Heart right ventricle (tissue), 16 donors: ENCODE results near the gene ELN. TPM values are rescaled to one million over a fixed set of nuclear protein-coding genes. Genes with fewer than 3 reads are reported as not detected.

Source experiments
- ATAC-seq, 8 donors: fragments of 200-7000 bp; cut with Tn5 transposase; one replicate each; pipeline ENCODE4 v1.9.1; 2020; ENCODE audit warnings: mild to moderate bottlenecking in 8 of 8, moderate library complexity in 8 of 8, moderate number of reproducible peaks in 1 of 8
- DNase-seq, 2 donors: peaks; one replicate each; pipeline ENCODE4 v3.0.0-alpha.2; 2020
- H3K27ac ChIP-seq, 10 donors: fragments of 200-600 bp; sonication (generic) in 2 of 10; one replicate each; pipeline versions ENCODE4 v1.5.0 to v1.8.0; 2020 to 2022; ENCODE audit warnings: mild to moderate bottlenecking in 3 of 10
- H3K27me3 ChIP-seq, 7 donors: fragments of 200-600 bp; one replicate each; pipeline ENCODE4 v1.8.0; 2021 to 2022; ENCODE audit warnings: mild to moderate bottlenecking in 2 of 7
- H3K36me3 ChIP-seq, 9 donors: fragments of 200-600 bp; sonication (generic) in 1 of 9; one replicate each; pipeline versions ENCODE4 v1.5.0 to v1.8.0; 2020 to 2022; ENCODE audit warnings: mild to moderate bottlenecking in 2 of 9
- H3K4me1 ChIP-seq, 9 donors: fragments of 200-600 bp; sonication (generic) in 1 of 9; one replicate each; pipeline versions ENCODE4 v1.5.0 to v1.8.0; 2020 to 2022; ENCODE audit warnings: mild to moderate bottlenecking in 4 of 9
- H3K4me3 ChIP-seq, 10 donors: fragments of 200-600 bp; sonication (generic) in 2 of 10; one replicate each; pipeline versions ENCODE4 v1.5.0 to v1.8.0; 2020 to 2022; ENCODE audit warnings: mild to moderate bottlenecking in 7 of 10, moderate library complexity in 2 of 10
- H3K9me3 ChIP-seq, 11 donors: fragments of 200-600 bp in 10 of 11; sonication (generic) in 2 of 11; one replicate each; pipeline versions ENCODE4 v1.5.0 to v1.8.0; 2013 to 2022; ENCODE audit warnings: mild to moderate bottlenecking in 2 of 11, control low read depth in 1 of 11, moderate library complexity in 1 of 11
- WGBS, 2 donors: extraction: QIAGEN DNeasy Blood & Tissue Kit; methylation state at CpG; one replicate each; pipeline ENCODE4 v1.1.7; 2013; ENCODE audit warnings: inconsistent platforms in 1 of 2; 5-methylcytosine and 5-hydroxymethylcytosine counted together
- intact Hi-C, 10 donors: fragments of 100-400 bp; cut with DNase I; formaldehyde crosslinking; loops; one replicate each; pipeline versions ENCODE4 v1.11.1 to v1.14.2; 2022
- polyA plus RNA-seq, 2 donors: library from polyadenylated mRNA; stranded (reverse); fragments of 200-250 nt; gene quantifications; one replicate each; pipeline ENCODE4 v1.2.3, GENCODE V29; 2013
- total RNA-seq, 10 donors: library from RNA; stranded (reverse); fragmentation: NEBNext Ultra II Directional in 3 of 10; extraction: Animal tissue kit (Norgen Biotek cat#: 25700) in 3 of 10; gene quantifications; one replicate each; pipeline versions ENCODE4 v1.2.1 to v1.2.4, GENCODE V29; 2021 to 2023
- TF ChIP-seq, protein P1 (sequence below), 9 donors: fragments of 200-600 bp; sonication (generic) in 2 of 9; IDR thresholded peaks; one replicate each; pipeline versions ENCODE4 v1.5.0 to v1.8.0; 2021 to 2022; ENCODE audit warnings: antibody characterized with exemption in 9 of 9, mild to moderate bottlenecking in 5 of 9, moderate library complexity in 1 of 9
- donor health status: Arrhythmogenic right ventricular cardiomyopathy.
- donor health status: ischemic (EF 13 %, LVEDD 7.1; RV severe dilation, severe dysfunction).
- donor health status: healthy with polysubstance abuse.
- donor health status: DM: no; HTN: yes; CAD: no.
- donor health status: DM: no; HTN: no; CAD: no.
- donor health status: ischemic (EF 25% LVEDD 6.9; RV normal size, moderate dysfunction).
- donor health status: ischemic (EF 25% LVEDD 5.7; RV mildly dilated, moderate dysfunction).
- donor health status: healthy.
- donor health status: DM: yes; HTN: yes; CAD: no.
- donor health status: Ischemic cardiomyopathy.
- donor health status: ischemic (EF 35%, LVEDD 5.7; RV mildly dilated, moderate dysfunction).
- donor health status: nonischemic (EF 11% LVEDD 7.7; RV severe dilation, severe dysfunction).
- donor health status: DM: yes; HTN: yes; CAD: no.
- donor health status: PGD.
- donor health status: ischemic (EF 29% LVEDD 5.4; RV normal size, mild dysfunction).
- donor health status: nonischemic (EF 23%, LVEDD 6.1; RV moderate dilation, normal function).

The ELN gene
- total and polyA plus RNA-seq, 12 donors, result 14.2 to 99.8 (median 31.8) TPM

DNA sequence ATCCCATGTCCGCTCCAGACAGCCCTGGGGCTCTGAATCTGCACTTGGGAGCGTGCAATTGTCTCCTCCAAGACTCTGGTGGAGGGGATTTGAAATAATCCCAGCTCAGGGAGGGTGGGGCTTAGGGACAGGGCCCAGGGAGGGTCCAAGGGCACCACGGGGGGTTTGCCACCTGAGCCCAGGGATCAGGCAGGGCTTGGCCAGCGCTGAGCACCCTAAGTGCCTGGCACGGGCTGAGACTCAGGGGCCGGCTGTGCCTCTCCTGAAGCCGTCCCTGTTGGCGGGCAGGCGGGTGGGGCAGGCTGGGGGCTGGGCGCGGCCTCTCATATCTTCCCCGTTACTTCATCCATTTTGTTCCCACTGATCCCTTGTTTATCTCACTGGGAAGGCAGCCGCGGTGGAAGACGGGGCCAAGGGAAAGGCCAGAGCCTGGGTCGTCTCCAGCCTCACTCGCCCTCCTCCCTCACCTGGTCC lies 41.8 kb upstream of the ELN start:
- WGBS, 2 donors, result 56 to 70% methylated on average over 17 of the region's 17 CpGs
- TF ChIP-seq, protein P1, sequence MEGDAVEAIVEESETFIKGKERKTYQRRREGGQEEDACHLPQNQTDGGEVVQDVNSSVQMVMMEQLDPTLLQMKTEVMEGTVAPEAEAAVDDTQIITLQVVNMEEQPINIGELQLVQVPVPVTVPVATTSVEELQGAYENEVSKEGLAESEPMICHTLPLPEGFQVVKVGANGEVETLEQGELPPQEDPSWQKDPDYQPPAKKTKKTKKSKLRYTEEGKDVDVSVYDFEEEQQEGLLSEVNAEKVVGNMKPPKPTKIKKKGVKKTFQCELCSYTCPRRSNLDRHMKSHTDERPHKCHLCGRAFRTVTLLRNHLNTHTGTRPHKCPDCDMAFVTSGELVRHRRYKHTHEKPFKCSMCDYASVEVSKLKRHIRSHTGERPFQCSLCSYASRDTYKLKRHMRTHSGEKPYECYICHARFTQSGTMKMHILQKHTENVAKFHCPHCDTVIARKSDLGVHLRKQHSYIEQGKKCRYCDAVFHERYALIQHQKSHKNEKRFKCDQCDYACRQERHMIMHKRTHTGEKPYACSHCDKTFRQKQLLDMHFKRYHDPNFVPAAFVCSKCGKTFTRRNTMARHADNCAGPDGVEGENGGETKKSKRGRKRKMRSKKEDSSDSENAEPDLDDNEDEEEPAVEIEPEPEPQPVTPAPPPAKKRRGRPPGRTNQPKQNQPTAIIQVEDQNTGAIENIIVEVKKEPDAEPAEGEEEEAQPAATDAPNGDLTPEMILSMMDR (IDR thresholded peaks at IDR 0.05), result no peak
- Histone ChIP-seq H3K4me3 (no peak overlapping the region), H3K27me3 (no peaks in the 10 kb centered on the region), H3K9me3 (no peaks in the 10 kb centered on the region), H3K4me1 (peaks cover 0 to 31% (median 10%) of the 10 kb centered on the region in 9 donors), H3K27ac (peak overlapping the region in 8 of 10 donors; percentile 32 to 58 (median 46)), H3K36me3 (no peaks in the 10 kb centered on the region)
- intact Hi-C loops, result loop anchor here in 3 of 10 donors (5.0 kb wide), 2 partner anchors 36 to 41 kb away; partner anchors contain the start of gene ELN (in 2 of the 3)
- ATAC-seq (peak; percentile 40 to 87 (median 74)), DNase-seq (peak; percentile 35 to 79)

DNA sequence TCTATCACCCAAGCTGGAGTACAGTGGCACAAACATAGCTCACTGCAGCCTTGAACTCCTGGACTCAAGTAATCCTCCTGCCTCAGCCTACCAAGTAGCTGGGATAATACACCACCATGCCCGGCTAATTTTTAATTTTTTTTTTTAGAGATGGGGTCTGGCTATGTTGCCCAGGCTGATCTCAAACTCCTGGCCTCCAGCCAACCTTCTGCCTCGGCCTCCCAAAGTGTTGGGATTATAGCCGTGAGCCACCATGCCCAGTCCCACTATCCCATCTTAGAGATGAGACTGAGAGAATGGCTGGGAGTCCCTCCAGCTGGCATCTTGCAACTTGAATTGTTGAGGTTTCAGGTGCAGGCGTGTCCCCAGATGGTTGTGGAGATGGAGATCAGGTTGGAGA lies 40.7 kb upstream of the ELN start:
- H3K4me1 ChIP-seq, result peaks cover 0 to 36% (median 14%) of the 10 kb centered on the region in 9 donors
- ATAC-seq (no peak), DNase-seq (peak in 1 of 2 donors; percentile 1)
- H3K4me3 ChIP-seq, result no peak overlapping the region
- TF ChIP-seq, protein P1 (IDR thresholded peaks at IDR 0.05), result no peak
- intact Hi-C loops, result loop anchor here in 3 of 10 donors (5.0 kb wide), 2 partner anchors 35 to 40 kb away; partner anchors contain the start of gene ELN (in 2 of the 3)
- 83 to 86% methylated on average over 4 of the region's 4 CpGs for WGBS, 2 donors
- no peaks in the 10 kb centered on the region for H3K9me3 ChIP-seq
- no peaks in the 10 kb centered on the region for H3K36me3 ChIP-seq
- no peaks in the 10 kb centered on the region for H3K27me3 ChIP-seq
- H3K27ac ChIP-seq, result no peak overlapping the region

DNA sequence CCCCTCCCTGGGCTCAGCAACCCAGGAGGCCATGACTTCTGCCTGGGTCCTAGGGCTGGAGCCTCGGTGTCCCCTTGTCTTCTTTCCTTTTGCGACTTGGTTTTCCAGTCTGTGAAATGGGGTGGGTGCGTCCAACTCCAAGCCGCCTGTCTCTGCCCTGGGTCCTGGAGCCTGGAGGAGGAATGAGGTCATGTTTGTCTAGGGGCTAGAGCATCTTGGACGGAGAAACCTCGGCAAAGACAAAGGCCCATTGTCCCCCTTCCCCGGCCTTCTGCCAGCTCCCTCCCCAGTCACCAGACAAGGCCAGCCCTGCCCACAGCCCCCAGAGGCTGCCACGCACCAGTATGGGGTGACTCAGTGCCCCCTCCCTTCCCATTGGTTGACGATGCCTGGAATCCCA lies 39.8 kb upstream of the ELN start:
- Histone ChIP-seq H3K4me1 (peaks cover 0 to 36% (median 17%) of the 10 kb centered on the region in 9 donors), H3K27ac (no peak overlapping the region), H3K27me3 (no peaks in the 10 kb centered on the region), H3K36me3 (no peaks in the 10 kb centered on the region), H3K4me3 (no peak overlapping the region), H3K9me3 (no peaks in the 10 kb centered on the region)
- TF ChIP-seq, protein P1 (IDR thresholded peaks at IDR 0.05), result no peak
- WGBS, 2 donors, result 55 to 70% methylated on average over 9 of the region's 9 CpGs
- DNase-seq (peak in 1 of 2 donors; percentile 58), ATAC-seq (peak in 5 of 8 donors; percentile 11 to 46 (median 22))
- intact Hi-C loops, result loop anchor here in 3 of 10 donors (5.0 kb wide), 2 partner anchors 34 to 39 kb away; partner anchors contain the start of gene ELN (in 2 of the 3)

DNA sequence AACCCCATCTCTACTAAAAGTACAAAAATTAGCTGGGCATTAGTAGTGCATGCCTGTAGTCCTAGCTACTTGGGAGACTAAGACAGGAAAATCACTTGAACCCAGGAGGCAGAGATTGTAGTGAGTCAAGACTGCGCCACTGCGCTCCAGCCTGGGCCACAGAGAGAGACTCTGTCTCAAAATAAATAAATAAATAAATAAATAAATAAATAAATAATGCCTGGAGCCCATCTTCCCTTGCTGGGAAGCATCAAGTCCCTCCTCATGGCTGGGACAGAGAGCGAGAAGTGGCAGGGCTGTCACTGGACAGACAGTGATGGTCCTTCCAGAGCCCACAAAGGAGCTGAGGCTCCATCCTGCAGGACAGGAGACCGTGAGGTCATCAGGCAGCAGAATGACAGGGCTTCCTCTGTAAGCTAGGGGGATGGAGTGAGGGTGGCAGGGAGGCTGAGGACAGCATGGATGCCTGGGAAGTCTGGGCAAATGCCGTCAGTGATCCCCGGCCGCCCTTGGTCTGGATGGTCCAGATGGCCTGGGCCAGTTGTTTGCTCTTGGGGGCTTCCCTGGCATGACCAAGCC lies 36.4 kb upstream of the ELN start:
- ATAC-seq (peak in 3 of 8 donors; percentile 2 to 8 (median 6)), DNase-seq (no peak)
- intact Hi-C loops, result no loop called here
- H3K9me3 ChIP-seq, result peaks cover 0 to 20% (median 12%) of the 10 kb centered on the region in 11 donors
- 99% methylated on average over 7 of the region's 7 CpGs for WGBS, 2 donors
- TF ChIP-seq, protein P1 (IDR thresholded peaks at IDR 0.05), result no peak
- peak overlapping the region in 5 of 10 donors; percentile 3 to 41 (median 19) for H3K27ac ChIP-seq
- H3K27me3 ChIP-seq, result no peaks in the 10 kb centered on the region
- no peaks in the 10 kb centered on the region for H3K36me3 ChIP-seq
- peaks cover 0 to 15% (median 5%) of the 10 kb centered on the region in 9 donors for H3K4me1 ChIP-seq
- no peak overlapping the region for H3K4me3 ChIP-seq
